Stimulated activated CD8-positive, alpha-beta memory T cell treated with anti-CD3 and anti-CD28 coated beads, Interleukin-7, amount 100 ng/mL, for 1 hour (primary cell): ENCODE data around the gene TUBB4B.
"Not testable (repeated sequence)": the region's sequence is repeated elsewhere in the genome, so short reads cannot be mapped to it uniquely, and the experiment has no call there.

Experiments used
- DNase-seq, 2 donors: peaks; one replicate each; pipeline ENCODE4 v3.0.0-alpha.2; 2020; ENCODE audit warnings: low read depth in 2 of 2

Gene TUBB4B

DNA sequence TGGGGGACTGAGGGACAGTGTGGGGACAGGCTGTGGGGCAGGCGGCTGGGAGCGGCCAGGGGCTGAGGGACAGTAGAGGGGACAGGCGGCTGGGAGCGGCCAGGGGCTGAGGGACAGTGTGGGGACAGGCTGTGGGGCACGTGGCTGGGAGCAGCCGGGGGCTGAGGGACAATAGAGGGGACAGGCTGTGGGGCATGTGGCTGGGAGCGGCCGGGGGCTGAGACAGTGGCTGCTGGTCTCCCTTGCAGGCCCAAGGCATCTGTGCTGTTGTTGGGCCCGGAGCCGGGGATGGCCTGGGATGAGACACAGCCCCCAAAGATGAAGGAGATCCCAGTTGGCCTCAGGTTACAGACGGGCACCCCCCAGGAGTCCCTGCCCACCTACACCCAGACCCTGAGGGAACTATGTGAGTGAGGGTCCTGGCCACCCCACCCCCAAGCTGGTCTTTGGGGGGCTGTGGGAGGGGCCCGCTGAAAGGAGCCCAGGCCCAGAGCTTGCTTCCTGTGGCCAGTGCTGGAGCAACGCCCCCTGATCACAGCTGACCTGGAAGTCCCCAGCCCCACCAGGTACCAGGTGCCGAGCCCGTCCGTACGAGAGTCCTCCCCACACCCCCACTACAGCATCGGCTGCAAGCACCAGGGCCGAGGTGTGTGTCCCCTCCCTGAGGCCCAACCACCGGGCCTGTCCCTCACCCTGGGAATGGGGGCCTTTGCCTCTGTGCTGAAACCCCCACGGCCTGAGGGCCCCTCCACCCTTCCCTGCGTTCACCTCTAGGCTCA is 10.6 kb downstream of the TUBB4B start:
- no peak for DNase-seq

DNA sequence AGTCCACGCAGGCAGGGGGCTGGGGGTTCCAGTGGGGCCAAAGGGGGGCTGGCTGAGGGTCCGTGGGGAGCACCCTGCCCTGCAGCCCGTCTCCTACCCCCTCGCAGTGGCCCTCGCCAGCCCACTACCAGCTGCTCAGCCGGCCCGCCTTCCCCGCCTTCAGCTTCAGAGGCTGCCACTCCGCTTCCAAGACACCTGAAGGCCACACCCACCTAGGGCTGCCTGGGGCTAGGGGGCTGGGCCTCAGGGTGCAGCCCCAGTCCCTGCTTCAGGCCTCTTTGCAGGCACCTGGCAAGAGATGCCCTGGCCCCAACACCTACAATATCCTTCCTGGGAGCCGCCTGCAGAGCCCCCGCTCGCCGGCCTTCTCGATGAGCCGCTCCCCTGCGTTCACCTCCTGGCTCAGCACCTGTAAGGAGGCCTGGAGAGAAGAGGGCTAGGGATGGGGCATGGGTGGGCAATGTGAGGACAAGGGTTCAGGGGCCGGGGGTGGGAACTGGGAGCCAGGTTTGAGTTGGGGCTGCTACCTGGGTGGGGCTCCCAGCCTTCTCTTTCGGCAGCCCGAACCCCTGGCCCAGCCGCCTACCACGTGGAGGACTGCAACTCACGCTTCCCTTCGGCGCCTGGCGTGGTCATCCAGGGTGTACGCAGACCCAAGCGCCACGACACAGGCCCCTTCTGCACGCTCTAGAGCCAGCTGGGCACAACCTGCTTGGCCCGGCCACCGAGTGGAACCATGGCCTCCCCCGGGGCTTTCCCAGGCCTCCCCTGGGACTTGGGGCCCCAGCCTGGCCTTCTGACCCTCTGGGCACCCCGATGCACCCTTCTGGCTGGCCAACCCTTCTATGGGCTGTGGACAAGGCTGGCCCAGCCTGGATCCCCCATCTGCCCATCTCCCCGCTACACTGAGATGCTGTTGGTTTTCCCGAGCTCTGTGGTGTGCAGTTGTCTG is 11.7 kb downstream of the TUBB4B start:
- DNase-seq = no peak

DNA sequence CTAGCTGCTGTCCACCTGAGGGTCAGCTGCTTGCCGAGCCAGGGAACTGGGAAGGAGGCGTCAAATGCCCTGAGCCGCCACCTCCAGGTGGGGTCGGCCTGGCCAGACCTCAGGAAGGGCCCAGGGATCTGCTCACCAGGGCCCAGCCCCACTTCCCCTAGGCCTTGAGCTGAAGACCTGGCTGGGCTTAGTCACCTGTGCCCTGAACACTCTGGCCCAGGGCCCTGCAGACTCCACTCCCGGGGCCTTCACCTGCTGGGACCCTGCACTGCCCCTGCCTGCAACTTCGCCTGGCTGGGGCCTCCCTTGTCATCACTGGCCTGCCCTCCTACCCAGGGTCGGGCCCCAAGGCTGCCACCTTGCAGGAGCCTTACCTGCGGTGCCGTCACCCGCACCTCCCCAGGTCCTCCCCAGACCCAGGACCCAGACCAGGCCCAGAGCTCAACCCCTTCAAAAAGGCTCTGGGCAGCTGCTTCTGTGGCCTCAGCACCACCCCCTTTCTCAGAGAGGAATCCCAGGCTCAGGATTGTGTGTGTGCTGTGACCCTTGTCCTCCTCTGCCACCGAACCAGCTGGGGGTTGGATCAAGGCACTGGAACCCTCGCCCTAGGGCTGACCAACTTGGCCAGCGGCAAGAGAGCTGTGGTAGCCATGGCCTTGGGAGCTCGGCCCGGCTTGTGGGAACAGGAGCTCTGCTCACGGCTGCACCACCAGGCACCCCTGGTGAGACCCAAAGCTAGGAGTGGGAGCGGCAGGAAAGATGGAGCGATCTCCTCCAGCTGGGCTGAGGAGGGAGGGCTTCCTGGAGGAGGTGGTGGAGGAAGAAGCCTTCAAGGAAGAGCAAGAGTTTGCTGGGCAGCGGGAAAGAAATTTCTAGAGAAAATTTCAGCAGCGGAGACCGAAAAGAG is 12.9 kb downstream of the TUBB4B start:
- DNase-seq = no peak

DNA sequence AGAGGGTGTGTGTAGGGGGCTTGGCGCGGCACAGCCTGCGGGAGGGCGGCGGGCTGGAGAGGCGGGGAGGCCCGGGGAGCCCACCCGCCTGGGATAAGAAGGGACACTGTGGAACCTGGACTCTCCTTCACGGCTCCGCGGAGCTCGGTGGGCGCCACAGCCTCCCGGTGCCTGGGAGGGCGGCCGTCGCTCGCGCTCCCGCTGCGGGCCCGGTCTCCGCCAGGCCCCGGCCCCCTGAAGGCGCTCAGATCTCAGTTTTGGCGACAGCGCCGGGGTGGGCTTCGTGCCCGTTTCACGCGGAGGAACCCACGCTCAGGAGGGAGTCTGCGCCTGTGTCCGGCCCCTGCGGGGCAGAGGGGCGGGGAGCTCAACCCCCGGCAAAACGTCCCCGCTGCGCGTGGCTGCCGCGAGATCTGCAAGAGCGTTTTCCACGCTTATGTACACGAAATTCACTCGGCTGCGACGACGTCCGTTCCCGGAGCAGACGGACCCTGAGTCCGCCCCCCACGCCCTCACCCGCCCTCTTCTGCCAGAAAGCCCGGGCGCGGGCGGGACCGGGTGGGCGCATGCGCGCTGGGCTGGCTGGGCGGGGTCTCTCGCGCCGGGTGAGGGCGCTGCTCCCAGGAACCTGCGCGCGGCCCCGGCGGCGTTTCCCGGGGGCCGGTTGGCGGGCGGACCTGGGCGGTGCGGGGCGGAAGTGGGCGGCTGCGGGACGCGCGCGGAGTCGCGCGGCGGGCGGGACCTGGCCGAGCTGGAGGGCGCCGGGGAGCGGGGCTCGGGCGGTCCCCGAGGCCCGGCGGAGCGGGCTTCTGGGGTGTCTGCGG is 13.7 kb downstream of the TUBB4B start, which contains the start of gene NELFB:
Gene NELFB, plus strand, starts transcription at position 704 of the 824 bp plus-strand sequence.
- DNase-seq = peak; percentile 92 to 95

DNA sequence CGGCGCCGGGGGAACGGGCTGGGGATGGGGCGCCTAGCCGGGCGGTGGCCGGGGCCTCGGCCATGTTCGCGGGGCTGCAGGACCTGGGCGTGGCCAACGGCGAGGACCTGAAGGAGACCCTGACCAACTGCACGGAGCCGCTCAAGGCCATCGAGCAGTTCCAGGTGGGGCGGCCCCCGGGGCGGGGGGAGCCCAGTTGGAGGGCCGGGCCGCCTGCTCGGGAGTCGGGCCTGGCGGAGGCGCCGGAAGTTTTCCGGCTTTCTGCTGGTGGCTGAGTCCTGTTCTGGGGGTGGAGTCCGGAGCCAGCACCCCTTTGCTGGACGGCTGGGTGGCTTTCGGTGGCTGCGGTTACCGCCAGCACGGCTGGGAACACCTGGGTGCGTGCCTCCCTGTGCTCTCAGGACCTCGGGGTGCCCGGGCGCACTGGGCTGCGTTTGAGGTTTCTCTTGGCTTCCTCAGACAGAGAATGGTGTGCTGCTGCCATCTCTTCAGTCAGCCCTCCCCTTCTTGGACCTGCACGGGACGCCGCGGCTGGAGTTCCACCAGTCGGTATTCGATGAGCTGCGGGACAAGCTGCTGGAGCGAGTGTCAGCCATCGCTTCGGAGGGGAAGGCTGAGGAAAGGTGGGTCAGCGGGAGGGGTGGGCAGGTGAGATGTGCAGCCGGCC is 14.5 kb downstream of the TUBB4B start:
- no peak for DNase-seq

DNA sequence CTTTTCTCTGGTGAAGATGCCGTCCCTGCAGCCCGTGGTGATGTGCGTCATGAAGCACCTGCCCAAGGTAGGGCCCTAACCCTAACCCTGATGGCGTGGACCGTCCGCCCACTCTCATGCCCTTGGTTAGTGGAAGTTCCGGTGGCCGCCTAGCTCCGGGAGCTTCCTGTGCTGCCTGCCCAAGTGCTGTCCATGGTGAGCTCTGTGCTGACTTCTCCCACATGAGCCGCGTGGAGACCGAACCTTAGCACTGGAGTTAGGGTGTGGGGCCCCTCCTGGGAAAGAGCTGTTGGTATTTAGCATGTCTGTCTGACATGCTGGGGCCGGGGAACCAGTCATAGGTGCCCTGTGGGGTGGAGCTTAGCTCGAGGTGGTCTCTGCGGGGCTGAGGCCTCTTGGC is 15.3 kb downstream of the TUBB4B start:
- no peak for DNase-seq

DNA sequence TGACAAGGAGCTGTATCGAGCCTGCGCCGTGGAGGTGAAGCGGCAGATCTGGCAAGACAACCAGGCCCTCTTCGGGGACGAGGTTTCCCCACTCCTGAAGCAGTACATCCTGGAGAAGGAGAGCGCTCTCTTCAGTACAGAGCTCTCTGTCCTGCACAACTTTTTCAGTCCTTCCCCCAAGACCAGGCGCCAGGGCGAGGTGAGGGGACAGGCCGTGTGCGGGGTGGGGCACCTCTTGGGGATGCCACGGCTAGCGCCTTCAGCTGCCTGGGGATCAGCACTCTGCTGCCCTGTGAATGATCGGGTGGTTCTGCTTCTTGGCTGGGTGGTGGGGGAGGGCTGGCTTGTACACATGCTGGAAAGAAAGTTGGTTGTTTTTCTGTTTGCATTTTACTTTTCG is 15.8 kb downstream of the TUBB4B start:
- no peak for DNase-seq

DNA sequence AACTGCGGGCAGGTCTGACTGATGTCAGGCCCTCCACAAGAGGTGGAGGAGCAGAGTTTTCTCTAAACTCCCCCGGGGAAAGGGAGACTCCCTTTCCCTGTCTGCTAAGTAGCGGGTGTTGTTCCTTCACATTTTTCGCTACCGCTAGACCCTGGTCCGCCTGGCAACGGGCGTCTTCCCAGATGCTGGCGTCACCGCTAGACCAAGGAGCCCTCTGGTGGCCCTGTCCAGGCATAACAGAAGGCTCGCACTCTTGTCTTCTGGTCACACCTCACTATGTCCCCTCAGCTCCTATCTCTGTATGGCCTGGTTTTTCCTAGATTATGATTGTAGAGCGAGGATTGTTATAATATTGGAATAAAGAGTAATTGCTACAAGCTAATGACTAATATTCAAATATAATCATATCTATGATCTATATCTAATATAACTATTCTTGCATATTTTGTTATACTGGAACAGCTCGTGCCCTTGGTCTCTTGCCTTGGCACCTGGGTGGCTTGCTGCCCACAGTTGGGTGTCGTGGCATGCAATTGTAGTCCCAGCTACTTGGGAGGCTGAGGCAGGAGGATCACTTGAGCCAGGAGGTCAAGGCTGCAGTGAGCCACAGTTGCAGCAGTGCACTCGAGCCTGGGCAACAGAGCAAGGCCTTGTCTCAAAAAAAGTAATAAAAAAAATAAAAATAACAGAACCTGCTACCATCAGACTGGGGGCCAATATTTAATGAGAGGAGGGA is 21.3 kb downstream of the TUBB4B start:
- DNase-seq = not testable (repeated sequence)

DNA sequence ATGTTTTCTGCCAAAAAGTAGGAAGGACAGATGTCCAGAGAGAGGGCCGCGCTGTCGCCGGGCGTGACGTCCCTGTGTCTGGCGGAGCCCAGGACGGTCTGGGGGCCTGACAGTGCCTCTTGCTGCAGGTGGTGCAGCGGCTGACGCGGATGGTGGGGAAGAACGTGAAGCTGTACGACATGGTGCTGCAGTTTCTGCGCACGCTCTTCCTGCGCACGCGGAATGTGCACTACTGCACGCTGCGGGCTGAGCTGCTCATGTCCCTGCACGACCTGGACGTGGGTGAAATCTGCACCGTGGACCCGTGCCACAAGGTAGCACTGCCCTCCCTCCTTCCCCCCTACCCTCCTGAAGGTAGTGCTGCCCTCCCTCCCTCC is 21.8 kb downstream of the TUBB4B start:
- no peak for DNase-seq

DNA sequence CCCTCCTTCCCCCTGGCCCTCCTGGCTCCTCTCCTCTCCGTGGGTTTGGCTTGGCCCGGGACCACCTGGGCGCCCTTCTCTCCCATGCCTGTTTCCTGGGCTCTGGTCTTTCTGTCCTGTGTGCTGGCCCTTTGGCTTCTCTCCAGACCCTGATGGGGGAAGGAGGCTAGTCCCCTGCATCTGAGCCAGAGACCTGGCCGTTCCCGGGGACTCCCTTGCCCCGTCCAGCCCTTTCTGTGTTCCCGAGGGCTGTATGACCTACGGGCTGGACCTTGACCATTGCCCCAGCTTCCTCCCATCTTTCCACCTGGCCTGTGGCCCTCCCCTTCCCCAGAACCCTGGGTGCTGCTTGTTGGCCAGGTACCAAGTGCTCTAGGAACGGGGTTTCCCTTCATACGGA is 22.4 kb downstream of the TUBB4B start:
- DNase-seq = no peak

DNA sequence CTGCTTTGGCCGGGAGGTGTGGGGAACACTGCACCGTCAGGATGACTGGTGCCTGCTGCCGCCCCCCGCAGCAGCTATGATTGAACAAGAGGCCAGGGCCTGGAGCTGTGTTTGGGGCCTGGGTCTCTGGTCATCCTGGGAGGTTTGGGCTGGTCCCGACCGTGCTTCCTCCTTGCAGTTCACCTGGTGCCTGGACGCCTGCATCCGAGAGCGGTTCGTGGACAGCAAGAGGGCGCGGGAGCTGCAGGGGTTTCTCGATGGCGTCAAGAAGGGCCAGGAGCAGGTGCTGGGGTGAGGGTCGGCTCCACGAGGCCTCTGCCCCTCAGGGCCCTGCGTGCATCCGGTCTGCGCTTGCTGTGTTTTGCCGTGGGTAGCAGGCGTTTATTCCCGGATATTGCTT is 23.0 kb downstream of the TUBB4B start:
- DNase-seq = no peak

DNA sequence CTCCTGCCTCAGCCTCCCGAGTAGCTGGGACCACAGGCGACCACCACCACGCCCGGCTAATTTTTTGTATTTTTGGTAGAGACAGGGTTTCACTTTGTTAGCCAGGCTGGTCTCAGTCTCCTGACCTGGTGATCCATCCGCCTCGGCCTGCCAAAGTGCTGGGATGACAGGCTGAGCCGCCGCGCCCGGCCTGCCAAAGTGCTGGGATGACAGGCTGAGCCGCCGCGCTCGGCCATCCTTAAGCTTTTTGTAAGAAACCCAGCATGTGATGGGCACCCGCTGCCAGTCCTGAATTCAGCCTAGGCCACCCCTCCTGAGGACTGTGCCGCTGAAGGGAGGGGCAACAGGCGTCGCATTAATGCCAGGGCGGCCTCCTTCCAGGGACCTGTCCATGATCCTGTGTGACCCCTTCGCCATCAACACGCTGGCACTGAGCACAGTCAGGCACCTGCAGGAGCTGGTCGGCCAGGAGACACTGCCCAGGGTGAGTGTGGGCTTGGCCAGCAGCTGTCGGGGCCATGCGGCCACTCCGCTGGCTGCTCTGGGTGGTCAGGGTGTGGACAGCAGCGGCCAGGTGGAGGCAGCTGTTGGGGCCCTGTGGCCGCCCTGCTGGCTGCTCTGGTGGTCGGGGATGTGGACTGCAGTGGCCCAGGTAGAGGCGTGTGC is 24.5 kb downstream of the TUBB4B start:
- DNase-seq = no peak

DNA sequence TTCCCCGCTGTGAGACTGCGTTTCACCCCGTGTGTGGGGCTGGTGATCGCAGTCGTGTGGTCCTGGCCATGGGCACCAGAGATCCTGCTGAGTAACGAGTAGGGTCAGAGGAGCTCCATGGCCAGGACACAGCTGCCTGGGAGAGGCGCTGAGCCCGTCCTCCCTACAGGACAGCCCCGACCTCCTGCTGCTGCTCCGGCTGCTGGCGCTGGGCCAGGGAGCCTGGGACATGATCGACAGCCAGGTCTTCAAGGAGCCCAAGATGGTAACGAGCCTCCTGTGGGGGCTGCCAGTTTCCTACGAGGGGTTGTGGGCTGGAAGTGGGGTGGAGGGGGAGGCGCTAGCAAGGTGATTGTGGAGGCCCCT is 25.1 kb downstream of the TUBB4B start:
- no peak for DNase-seq

DNA sequence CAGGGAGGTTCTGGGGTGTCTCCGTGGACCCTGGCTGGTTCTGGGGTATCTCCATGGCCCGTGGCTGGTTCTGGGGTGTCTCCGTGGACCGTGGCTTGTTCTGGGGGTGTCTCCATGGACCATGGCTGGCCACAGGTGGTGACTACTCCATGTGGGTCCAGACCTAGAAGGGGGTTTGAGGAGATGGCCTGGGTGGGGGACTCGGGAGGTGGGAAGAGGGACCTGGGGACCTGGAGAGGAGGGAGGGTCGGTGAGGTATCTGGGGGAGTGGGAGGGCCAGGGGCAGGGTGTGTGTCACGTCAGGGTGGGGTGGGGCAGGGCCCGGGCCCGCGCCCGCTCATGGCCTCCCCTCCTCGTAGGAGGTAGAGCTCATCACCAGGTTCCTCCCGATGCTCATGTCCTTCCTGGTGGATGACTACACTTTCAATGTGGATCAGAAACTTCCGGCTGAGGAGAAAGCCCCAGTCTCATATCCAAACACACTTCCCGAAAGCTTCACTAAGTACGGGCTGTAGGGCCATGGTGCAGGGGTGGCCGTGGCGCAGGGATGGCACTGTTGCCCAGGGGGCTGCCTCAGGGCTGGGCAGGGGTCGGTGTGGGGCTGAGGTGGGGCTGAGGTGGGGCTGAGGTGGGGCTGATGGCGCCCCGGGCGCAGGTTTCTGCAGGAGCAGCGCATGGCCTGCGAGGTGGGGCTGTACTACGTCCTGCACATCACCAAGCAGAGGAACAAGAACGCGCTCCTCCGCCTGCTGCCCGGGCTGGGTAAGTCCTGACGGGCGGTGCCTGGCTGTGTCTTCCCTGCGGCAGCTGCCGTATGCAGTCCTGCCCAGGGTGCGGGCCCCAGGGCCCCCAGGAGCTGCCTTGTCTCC is 25.7 kb downstream of the TUBB4B start:
- DNase-seq = no peak

DNA sequence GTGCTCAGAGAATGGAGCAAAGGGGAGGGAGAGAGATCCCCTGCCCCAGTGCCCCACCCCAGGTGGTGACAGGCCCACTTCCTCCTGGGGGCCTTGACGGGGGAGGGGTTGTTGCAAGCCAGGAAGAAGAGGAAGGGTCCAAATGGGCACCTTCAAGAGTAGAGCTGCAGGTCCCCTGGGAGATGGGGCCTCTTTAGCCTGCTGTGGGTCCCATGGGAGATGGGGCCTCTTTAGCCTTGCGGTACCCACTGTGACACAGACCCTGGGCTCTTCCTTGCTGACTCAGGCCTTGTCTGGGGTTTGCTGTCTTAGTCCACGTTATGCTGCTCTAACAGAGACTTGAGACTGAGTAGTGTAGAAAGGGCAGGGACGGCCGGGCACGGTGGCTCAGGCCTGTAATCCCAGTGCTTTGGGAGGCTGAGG is 26.9 kb downstream of the TUBB4B start:
- no peak for DNase-seq

DNA sequence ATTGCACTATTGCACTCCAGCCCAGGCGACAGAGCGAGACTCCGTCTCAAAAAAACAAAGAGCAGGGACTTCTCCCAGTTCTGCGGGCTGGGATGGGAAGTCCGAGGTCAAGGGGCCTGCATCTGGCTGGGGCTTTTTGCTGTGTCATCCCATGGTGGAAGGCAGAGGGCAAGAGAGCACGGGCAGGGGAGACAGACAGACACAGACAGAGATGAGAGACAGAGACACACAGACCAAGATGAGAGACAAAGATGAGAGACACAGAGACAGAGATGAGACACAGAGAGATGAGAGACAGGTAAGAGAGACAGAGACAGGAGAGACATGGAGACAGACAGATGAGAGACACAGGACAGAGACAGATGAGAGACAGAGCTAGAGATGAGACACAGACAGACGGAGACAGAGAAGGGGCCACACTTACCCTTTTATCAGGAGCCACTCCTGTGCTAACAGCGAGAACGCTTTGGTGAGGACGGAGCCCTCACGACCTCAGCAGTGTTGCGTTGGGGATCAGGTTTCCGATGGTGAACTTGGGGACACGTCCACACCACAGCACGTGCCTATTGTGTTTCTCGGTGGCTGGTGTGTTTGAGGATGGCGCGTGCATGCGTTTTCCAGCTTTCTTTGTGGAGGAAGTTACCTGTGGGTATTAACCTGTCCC is 27.6 kb downstream of the TUBB4B start:
- no peak for DNase-seq

DNA sequence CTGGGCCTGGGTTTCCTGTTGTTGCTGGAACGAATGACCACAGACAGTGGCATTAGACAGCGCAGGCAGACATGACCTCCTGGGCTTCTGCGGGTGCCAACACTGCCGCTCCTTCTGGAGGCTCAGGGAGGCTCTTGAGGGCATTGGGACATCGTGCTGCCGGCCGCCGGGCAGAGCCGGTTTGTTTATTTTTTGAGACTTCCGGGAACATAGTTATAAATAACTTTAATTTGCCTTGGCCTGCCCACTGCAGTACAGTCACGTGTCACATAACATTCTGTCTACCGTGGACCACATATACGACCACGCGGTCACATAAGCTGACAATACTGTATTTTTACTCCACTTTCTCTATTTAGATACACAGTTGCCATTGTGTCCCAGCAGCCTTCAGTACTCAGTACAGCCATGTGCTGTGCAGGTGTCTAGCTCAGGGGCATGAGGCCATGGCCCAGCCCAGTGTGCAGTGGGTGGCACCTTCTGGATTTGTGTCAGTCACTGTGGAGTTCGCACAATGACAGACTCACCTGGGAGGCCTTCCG is 28.2 kb downstream of the TUBB4B start:
- no peak for DNase-seq
